ENCODE measurements around the gene ZNF576. TPM values are rescaled to one million over a fixed set of nuclear protein-coding genes. Genes with fewer than 3 reads are reported as not detected.

Gene ZNF576
- total RNA-seq, 1 donor from 2014 or later: 13.8 TPM

GRCh38 chr19:43594081-43594697, 2.2 kb upstream of the ZNF576 start:
- Mint-ChIP-seq H3K4me1 (ENCODE audit: low read depth, unreplicated experiment) (peaks cover 20% of the 10 kb centered on the region), H3K4me3 (ENCODE audit: unreplicated experiment) (peak overlapping the region; percentile 100), H3K27ac (ENCODE audit: unreplicated experiment) (no peak overlapping the region), H3K27me3 (ENCODE audit: low read depth, unreplicated experiment) (no peaks in the 10 kb centered on the region), H3K9me3 (ENCODE audit: unreplicated experiment) (no peaks in the 10 kb centered on the region), H3K36me3 (ENCODE audit: low read depth, unreplicated experiment) (peaks cover 8% of the 10 kb centered on the region)
- TF ChIP-seq, protein P1, sequence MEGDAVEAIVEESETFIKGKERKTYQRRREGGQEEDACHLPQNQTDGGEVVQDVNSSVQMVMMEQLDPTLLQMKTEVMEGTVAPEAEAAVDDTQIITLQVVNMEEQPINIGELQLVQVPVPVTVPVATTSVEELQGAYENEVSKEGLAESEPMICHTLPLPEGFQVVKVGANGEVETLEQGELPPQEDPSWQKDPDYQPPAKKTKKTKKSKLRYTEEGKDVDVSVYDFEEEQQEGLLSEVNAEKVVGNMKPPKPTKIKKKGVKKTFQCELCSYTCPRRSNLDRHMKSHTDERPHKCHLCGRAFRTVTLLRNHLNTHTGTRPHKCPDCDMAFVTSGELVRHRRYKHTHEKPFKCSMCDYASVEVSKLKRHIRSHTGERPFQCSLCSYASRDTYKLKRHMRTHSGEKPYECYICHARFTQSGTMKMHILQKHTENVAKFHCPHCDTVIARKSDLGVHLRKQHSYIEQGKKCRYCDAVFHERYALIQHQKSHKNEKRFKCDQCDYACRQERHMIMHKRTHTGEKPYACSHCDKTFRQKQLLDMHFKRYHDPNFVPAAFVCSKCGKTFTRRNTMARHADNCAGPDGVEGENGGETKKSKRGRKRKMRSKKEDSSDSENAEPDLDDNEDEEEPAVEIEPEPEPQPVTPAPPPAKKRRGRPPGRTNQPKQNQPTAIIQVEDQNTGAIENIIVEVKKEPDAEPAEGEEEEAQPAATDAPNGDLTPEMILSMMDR (IDR thresholded peaks at IDR 0.05; ENCODE audit: insufficient read depth, low read depth, low read length): no peak
- no peak for TF ChIP-seq EZH2 (IDR thresholded peaks at IDR 0.05; ENCODE audit: insufficient read depth, low read length)
- Histone ChIP-seq H3K27ac (ENCODE audit: low read depth, low read length) (no peak overlapping the region), H3K27me3 (ENCODE audit: insufficient read depth, low read length) (no peaks in the 10 kb centered on the region), H3K79me2 (ENCODE audit: insufficient read depth, low read length) (peaks cover 75% of the 10 kb centered on the region), H3K9me3 (ENCODE audit: insufficient read depth, low read depth, low read length) (no peaks in the 10 kb centered on the region), H3K4me2 (ENCODE audit: low read length) (peak overlapping the region; percentile 90), H3K9ac (ENCODE audit: low read length) (peak overlapping the region; percentile 87), H3K36me3 (ENCODE audit: insufficient read depth, low read length) (peaks cover 7% of the 10 kb centered on the region), H3K4me1 (ENCODE audit: insufficient read depth, low read length) (peaks cover 28% of the 10 kb centered on the region), H4K20me1 (ENCODE audit: insufficient read depth, low read length) (peaks cover 39% of the 10 kb centered on the region), H3K4me3 (ENCODE audit: insufficient read depth, low read depth, low read length) (peak overlapping the region; percentile 85), H2AFZ (ENCODE audit: low read depth, low read length) (no peak overlapping the region)
- DNase-seq (ENCODE audit: low read depth) (no peak), FAIRE-seq (no peak)

DNA sequence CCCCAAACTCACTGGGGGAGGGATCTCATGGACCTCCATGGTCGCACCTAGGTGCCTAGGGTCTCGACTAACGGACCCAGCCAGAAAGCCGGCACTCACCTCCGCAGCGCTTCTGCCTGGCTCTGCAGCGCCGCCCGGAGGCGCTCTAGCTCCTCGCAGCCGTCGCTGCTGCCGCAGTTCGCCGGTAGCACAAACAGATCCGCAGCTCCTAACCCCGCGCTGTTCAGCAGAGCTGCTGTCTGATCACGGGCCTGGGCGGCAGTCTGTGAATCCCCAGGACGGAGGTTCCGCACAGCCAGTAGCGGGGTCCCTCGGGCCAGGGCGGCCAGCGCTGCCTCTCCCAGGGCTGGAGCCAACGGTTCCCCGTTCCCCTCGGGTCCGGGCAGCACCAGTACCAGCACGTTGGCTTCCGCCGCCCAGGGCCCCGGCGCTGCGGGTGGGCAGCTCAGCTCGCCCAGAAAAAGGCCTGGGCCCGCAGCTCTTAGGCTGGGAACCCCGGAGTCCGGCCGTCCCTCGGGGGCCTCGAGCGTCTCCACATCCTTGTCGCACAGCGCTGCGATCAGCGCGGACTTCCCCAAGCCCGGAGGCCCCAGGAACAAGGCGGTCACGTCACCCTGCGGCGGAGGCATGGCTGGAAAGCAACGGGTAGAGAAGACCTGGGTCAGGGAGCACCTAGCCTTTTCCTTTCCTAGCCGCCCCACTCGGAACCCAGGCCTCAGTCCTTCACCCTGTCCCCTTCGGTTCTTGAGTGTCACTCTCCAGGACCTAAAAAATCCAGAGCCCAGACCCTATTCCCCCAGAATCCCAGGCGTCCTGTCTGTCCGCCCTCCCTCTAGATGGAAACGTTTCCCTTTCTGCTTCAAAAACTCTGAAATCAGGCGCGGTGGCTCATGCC, 1.4 kb upstream of the ZNF576 start:
- Histone ChIP-seq H3K9ac (ENCODE audit: low read length) (peak overlapping the region; percentile 87), H3K79me2 (ENCODE audit: insufficient read depth, low read length) (peaks cover 73% of the 10 kb centered on the region), H3K4me3 (ENCODE audit: insufficient read depth, low read depth, low read length) (peak overlapping the region; percentile 85), H3K27ac (ENCODE audit: low read depth, low read length) (peak overlapping the region; percentile 99), H3K36me3 (ENCODE audit: insufficient read depth, low read length) (peaks cover 5% of the 10 kb centered on the region), H3K27me3 (ENCODE audit: insufficient read depth, low read length) (no peaks in the 10 kb centered on the region), H3K4me2 (ENCODE audit: low read length) (peak overlapping the region; percentile 90), H2AFZ (ENCODE audit: low read depth, low read length) (peak overlapping the region; percentile 31), H3K9me3 (ENCODE audit: insufficient read depth, low read depth, low read length) (no peaks in the 10 kb centered on the region), H4K20me1 (ENCODE audit: insufficient read depth, low read length) (peaks cover 34% of the 10 kb centered on the region), H3K4me1 (ENCODE audit: insufficient read depth, low read length) (peaks cover 28% of the 10 kb centered on the region)
- peaks cover 20% of the 10 kb centered on the region for H3K4me1 Mint-ChIP-seq (ENCODE audit: low read depth, unreplicated experiment)
- peak; percentile 33 for DNase-seq (ENCODE audit: low read depth)
- no peaks in the 10 kb centered on the region for H3K27me3 Mint-ChIP-seq (ENCODE audit: low read depth, unreplicated experiment)
- H3K4me3 Mint-ChIP-seq (ENCODE audit: unreplicated experiment): peak overlapping the region; percentile 100
- peaks cover 7% of the 10 kb centered on the region for H3K36me3 Mint-ChIP-seq (ENCODE audit: low read depth, unreplicated experiment)
- FAIRE-seq: no peak
- H3K9me3 Mint-ChIP-seq (ENCODE audit: unreplicated experiment): no peaks in the 10 kb centered on the region
- peak overlapping the region; percentile 100 for H3K27ac Mint-ChIP-seq (ENCODE audit: unreplicated experiment)
- TF ChIP-seq EZH2 (IDR thresholded peaks at IDR 0.05; ENCODE audit: insufficient read depth, low read length): no peak
- TF ChIP-seq, protein P1 (IDR thresholded peaks at IDR 0.05; ENCODE audit: insufficient read depth, low read depth, low read length): peak; percentile 81
